GM19025 (cell line): Measurements from ENCODE around the gene ZNF519.
"Not testable (repeated sequence)": the region's sequence is repeated elsewhere in the genome, so short reads cannot be mapped to it uniquely, and the experiment has no call there.

Source experiments
- ATAC-seq: cut with Tn5 transposase; IDR thresholded peaks from one replicate; pipeline ENCODE4 v1.9.1; 2021; ENCODE audit warnings: mild to moderate bottlenecking, low read depth, moderate library complexity; ENCODE audit not compliant: unreplicated experiment

The ZNF519 gene

GRCh38 chr18:14147935-14148865 is 16.0 kb upstream of the ZNF519 start:
- not testable (repeated sequence) for ATAC-seq

- not testable (repeated sequence) for ATAC-seq
Observed at GRCh38 chr18:14146771-14147170, 14.5 kb upstream of the ZNF519 start.

GRCh38 chr18:14145581-14146338 is 13.5 kb upstream of the ZNF519 start:
- ATAC-seq = not testable (repeated sequence)

GRCh38 chr18:14145021-14145420 is 12.8 kb upstream of the ZNF519 start:
- ATAC-seq = not testable (repeated sequence)

- ATAC-seq = no peak
Observed at GRCh38 chr18:14144628-14144895, 12.3 kb upstream of the ZNF519 start.

- ATAC-seq = not testable (repeated sequence)
Observed at GRCh38 chr18:14143871-14144627, 11.8 kb upstream of the ZNF519 start.

GRCh38 chr18:14143396-14143795 is 11.2 kb upstream of the ZNF519 start:
- ATAC-seq = not testable (repeated sequence)

- ATAC-seq = not testable (repeated sequence)
Observed at GRCh38 chr18:14142177-14142576, 9.9 kb upstream of the ZNF519 start.

- not testable (repeated sequence) for ATAC-seq
Observed at GRCh38 chr18:14139583-14139982, 7.3 kb upstream of the ZNF519 start.

- not testable (repeated sequence) for ATAC-seq
Observed at GRCh38 chr18:14137971-14138370, 5.7 kb upstream of the ZNF519 start.

GRCh38 chr18:14131696-14132270 is 452 bp downstream of the ZNF519 start:
- peak; percentile 1 for ATAC-seq

- ATAC-seq = not testable (repeated sequence)
Observed at GRCh38 chr18:14130804-14131203, 1.4 kb downstream of the ZNF519 start.

- no peak for ATAC-seq
Observed at GRCh38 chr18:14124689-14125088, 7.5 kb downstream of the ZNF519 start.

- no peak for ATAC-seq
Observed at GRCh38 chr18:14122097-14122496, 10.1 kb downstream of the ZNF519 start.

GRCh38 chr18:14120926-14121325 is 11.3 kb downstream of the ZNF519 start:
- ATAC-seq = no peak

GRCh38 chr18:14117606-14118005 is 14.6 kb downstream of the ZNF519 start:
- ATAC-seq = no peak

- no peak for ATAC-seq
Observed at GRCh38 chr18:14106906-14107305, 25.3 kb downstream of the ZNF519 start.

GRCh38 chr18:14104906-14105748 is 27.1 kb downstream of the ZNF519 start:
- ATAC-seq = no peak

GRCh38 chr18:14104201-14104600 is 28.0 kb downstream of the ZNF519 start:
- no peak for ATAC-seq
